Panc1 (cell line): Measurements from ENCODE around the gene GMPR2. TPM values are rescaled to one million over a fixed set of nuclear protein-coding genes. Genes with fewer than 3 reads are reported as not detected.
"Not testable (repeated sequence)": the region's sequence is repeated elsewhere in the genome, so short reads cannot be mapped to it uniquely, and the experiment has no call there.

Experiments
- ATAC-seq: fragments of 200-7000 bp; cut with Tn5 transposase; 2 replicates; pipeline ENCODE4 v1.9.1; 2020; ENCODE audit warnings: mild to moderate bottlenecking, moderate library complexity
- BruUV-seq: library from RNA; stranded (reverse); fragments of 400-500 nt; replicated peaks from 2 replicates; lab custom pipeline; 2021; lab: Mats Ljungman, UMichigan
- CTCF ChIA-PET: fragments of 300-600 bp; sonication (Branson Sonifier 250); formaldehyde crosslinking; loops from one replicate; lab custom pipeline; 2022; ENCODE audit warnings: antibody characterized with exemption; lab: Charles Lee
- POLR2A ChIA-PET: fragments of 300-600 bp; sonication (Branson Sonifier 250); formaldehyde crosslinking; loops from one replicate; lab custom pipeline; 2022; ENCODE audit warnings: antibody characterized with exemption; lab: Charles Lee
- DNase-seq: peaks from one replicate; pipeline ENCODE4 v3.0.0-alpha.2; 2010; ENCODE audit warnings: low read depth, low spot score
- H3K27ac ChIP-seq: 2 replicates; pipeline ENCODE4 v1.5.1; 2011; ENCODE audit warnings: mild to moderate bottlenecking, low read length, inconsistent platforms
- H3K27me3 ChIP-seq: fragments of 200-500 bp; sonication (Bioruptor generic); 2 replicates; pipeline ENCODE4 v1.6.0; 2014; ENCODE audit warnings: low read length, inconsistent platforms; ENCODE audit not compliant: control insufficient read depth, insufficient read depth
- H3K36me3 ChIP-seq: fragments of 200-500 bp; sonication (Bioruptor generic); 2 replicates; pipeline ENCODE4 v1.5.1; 2014; ENCODE audit warnings: inconsistent platforms, mild to moderate bottlenecking, low read length, moderate library complexity; ENCODE audit not compliant: control insufficient read depth, insufficient read depth
- H3K4me1 ChIP-seq: 2 replicates; pipeline ENCODE4 v1.5.1; 2011; ENCODE audit warnings: inconsistent platforms, mild to moderate bottlenecking, low read length, moderate library complexity; ENCODE audit not compliant: control insufficient read depth, insufficient read depth
- H3K4me3 ChIP-seq, 2 experiments: 2 replicates each; pipeline ENCODE4 v1.5.1; 2011 to 2012; ENCODE audit warnings: low read depth in 2 of 2, low read length in 2 of 2, mild to moderate bottlenecking in 2 of 2, inconsistent platforms in 1 of 2, moderate library complexity in 1 of 2
- H3K9me3 ChIP-seq: fragments of 200-500 bp; sonication (Bioruptor generic); 2 replicates; pipeline ENCODE4 v1.5.1; 2014; ENCODE audit warnings: low read depth, mild to moderate bottlenecking, inconsistent platforms, low read length, moderate library complexity; ENCODE audit not compliant: control insufficient read depth, insufficient read depth
- POLR2AphosphoS5 ChIP-seq: IDR thresholded peaks from 2 replicates; pipeline ENCODE4 v1.6.1; 2012; ENCODE audit warnings: mild to moderate bottlenecking, low read depth, low read length, moderate library complexity
- REST ChIP-seq, 2 experiments: IDR thresholded peaks; 2 replicates each; pipeline ENCODE4 v1.6.1; 2011 to 2012; ENCODE audit warnings: low read depth in 2 of 2, control low read depth in 1 of 2, low read length in 1 of 2, mild to moderate bottlenecking in 1 of 2, moderate library complexity in 1 of 2; ENCODE audit not compliant: insufficient read depth in 1 of 2
- SIN3A ChIP-seq: IDR thresholded peaks from 2 replicates; pipeline ENCODE4 v1.6.1; 2012; ENCODE audit warnings: low read depth, mild to moderate bottlenecking, low read length, moderate library complexity, borderline replicate concordance; ENCODE audit not compliant: insufficient read depth
- TCF7L2 ChIP-seq: IDR thresholded peaks from 2 replicates; pipeline ENCODE4 v1.6.1; 2011; ENCODE audit warnings: mild to moderate bottlenecking, low read depth, low read length, inconsistent platforms
- in situ Hi-C: cut with HindIII; loops from 2 replicates; pipeline ENCODE4 v1.10.0; 2016; ENCODE audit warnings: low sequenced_read_pairs, low pct_unique_long_range_greater_than_20kb
- intact Hi-C: fragments of 100-400 bp; cut with micrococcal nuclease; formaldehyde crosslinking; loops from one replicate; pipeline ENCODE4 v1.10.0; 2022; ENCODE audit not compliant: unreplicated experiment
- total RNA-seq: library from RNA; stranded (reverse); gene quantifications from one replicate; pipeline ENCODE4 v1.2.1, GENCODE V29; 2021; ENCODE audit not compliant: unreplicated experiment
- TF ChIP-seq, protein P1 (sequence below): fragments of 450-650 bp; IDR thresholded peaks from 2 replicates; pipeline ENCODE4 v1.5.1; 2017; ENCODE audit warnings: mild to moderate bottlenecking

The GMPR2 gene
- total RNA-seq, 1 experiment from 2014 or later: 45.9 TPM

DNA sequence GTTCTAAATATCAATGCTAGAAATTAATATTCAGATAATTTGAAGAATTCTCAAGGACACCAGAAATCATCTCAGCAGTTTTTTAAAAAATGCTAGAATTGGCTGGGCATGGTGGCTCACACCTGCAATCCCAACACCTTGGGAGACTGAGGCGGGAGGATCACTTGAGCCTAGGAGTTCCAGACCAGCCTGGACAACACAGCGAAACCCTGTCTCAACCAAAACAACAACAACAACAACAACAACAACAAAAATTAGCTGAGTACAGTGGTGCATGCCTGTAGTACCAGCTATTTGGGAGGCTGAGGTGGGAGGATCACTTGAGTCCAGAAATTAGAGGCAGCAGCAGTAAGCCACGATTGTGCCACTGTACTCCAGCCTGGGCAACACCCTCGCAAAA, 13.6 kb upstream of the GMPR2 start:
- in situ Hi-C loops (no loop called here), intact Hi-C loops (no loop called here)
- TF ChIP-seq, protein P1, sequence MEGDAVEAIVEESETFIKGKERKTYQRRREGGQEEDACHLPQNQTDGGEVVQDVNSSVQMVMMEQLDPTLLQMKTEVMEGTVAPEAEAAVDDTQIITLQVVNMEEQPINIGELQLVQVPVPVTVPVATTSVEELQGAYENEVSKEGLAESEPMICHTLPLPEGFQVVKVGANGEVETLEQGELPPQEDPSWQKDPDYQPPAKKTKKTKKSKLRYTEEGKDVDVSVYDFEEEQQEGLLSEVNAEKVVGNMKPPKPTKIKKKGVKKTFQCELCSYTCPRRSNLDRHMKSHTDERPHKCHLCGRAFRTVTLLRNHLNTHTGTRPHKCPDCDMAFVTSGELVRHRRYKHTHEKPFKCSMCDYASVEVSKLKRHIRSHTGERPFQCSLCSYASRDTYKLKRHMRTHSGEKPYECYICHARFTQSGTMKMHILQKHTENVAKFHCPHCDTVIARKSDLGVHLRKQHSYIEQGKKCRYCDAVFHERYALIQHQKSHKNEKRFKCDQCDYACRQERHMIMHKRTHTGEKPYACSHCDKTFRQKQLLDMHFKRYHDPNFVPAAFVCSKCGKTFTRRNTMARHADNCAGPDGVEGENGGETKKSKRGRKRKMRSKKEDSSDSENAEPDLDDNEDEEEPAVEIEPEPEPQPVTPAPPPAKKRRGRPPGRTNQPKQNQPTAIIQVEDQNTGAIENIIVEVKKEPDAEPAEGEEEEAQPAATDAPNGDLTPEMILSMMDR: no peak
- TF ChIP-seq SIN3A (no peak), TCF7L2 (no peak), POLR2AphosphoS5 (no peak), REST (IDR thresholded peaks at IDR 0.05; ENCODE audit: insufficient read depth in 1 of 2, low read depth in 2 of 2, low read length in 1 of 2) (no peak)
- Histone ChIP-seq H3K4me1 (peaks cover 3% of the 10 kb centered on the region), H3K27ac (no peak overlapping the region), H3K4me3 (no peak overlapping the region), H3K27me3 (no peaks in the 10 kb centered on the region), H3K9me3 (no peaks in the 10 kb centered on the region), H3K36me3 (peaks cover 5% of the 10 kb centered on the region)
- ATAC-seq (no peak), DNase-seq (no peak)
- ChIA-PET CTCF (interaction anchor here (0.7 kb wide), 2 partner anchors 183 to 212 kb away, joined by 11 to 13 read pairs; no protein-coding TSS in a partner anchor), POLR2A (no interaction called here)
- BruUV-seq: no TSS peak

DNA sequence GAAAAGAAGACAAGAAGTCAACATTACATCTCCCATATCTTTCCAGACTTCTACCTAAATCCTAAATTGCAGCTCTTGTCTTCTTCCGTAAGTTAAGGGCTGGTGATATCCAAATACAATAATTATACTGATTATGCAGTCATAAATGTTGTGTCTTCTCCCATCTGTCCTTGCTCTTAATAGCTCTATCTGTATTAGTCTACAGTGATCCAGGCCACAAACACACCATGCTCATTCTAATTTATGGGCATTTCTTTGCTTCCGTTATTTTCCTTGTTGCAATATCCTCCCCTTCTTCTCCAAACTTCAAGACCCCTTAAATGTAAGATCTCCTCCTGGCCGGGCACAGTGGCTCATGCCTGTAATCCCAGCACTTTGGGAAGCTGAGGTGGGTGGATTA, 13.2 kb upstream of the GMPR2 start:
- TF ChIP-seq REST (IDR thresholded peaks at IDR 0.05; ENCODE audit: insufficient read depth in 1 of 2, low read depth in 2 of 2, low read length in 1 of 2): no peak
- no peak for TF ChIP-seq TCF7L2
- in situ Hi-C loops: no loop called here
- intact Hi-C loops: no loop called here
- no peak for DNase-seq
- Histone ChIP-seq H3K36me3 (peaks cover 5% of the 10 kb centered on the region), H3K4me3 (no peak overlapping the region), H3K27ac (no peak overlapping the region), H3K4me1 (no peaks in the 10 kb centered on the region; the same call in none of the 2 replicates), H3K27me3 (no peaks in the 10 kb centered on the region), H3K9me3 (no peaks in the 10 kb centered on the region)
- no peak for ATAC-seq
- no TSS peak for BruUV-seq
- ChIA-PET CTCF (interaction anchor here (0.7 kb wide), 2 partner anchors 182 to 212 kb away, joined by 11 to 13 read pairs; no protein-coding TSS in a partner anchor), POLR2A (no interaction called here)

DNA sequence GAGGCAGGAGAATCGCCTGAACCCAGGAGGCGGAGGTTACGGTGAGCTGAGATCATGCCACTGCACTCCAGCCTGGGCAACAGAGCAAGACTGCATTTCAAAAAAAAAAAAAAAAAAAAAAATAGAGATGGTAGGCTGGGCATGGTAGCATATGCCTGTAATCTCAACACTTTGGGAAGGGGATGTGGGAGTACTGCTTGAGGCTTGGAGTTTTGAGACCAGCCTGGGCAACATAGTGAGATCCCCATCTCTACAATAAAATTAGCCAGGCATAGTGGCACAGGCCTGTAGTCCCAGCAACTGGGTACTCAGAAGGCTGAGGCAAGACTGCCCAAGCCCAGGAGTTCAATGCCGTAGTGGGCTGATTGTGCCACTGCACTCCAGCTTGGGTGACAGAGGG, 9.7 kb upstream of the GMPR2 start:
- H3K27me3 ChIP-seq, H3K4me3 ChIP-seq, H3K27ac ChIP-seq, H3K36me3 ChIP-seq, H3K4me1 ChIP-seq, CTCF ChIA-PET, in situ Hi-C loops, intact Hi-C loops, DNase-seq, POLR2A ChIA-PET, ATAC-seq, H3K9me3 ChIP-seq, BruUV-seq: not testable (repeated sequence)
